MM.1S (cell line): ENCODE data around the gene IRAK2.

Experiments used
- DNase-seq: peaks from one replicate; pipeline ENCODE4 v3.0.0-alpha.2; 2015
- H2AFZ ChIP-seq: fragments of 300-600 bp; sonication (generic); 2 replicates; pipeline ENCODE4 v1.6.0; 2016; ENCODE audit warnings: antibody characterized with exemption, low read length
- H3F3A ChIP-seq: fragments of 300-600 bp; sonication (generic); 2 replicates; pipeline ENCODE4 v1.6.1; 2016; ENCODE audit warnings: mild to moderate bottlenecking, antibody characterized with exemption, low read length, moderate library complexity, mixed read lengths; ENCODE audit not compliant: insufficient read depth
- H3K27ac ChIP-seq: fragments of 300-600 bp; sonication (generic); 2 replicates; pipeline ENCODE4 v1.5.1; 2016; ENCODE audit warnings: mild to moderate bottlenecking, low read length
- H3K27me3 ChIP-seq: fragments of 300-600 bp; sonication (generic); replicated peaks from 2 replicates; pipeline ENCODE4 v1.6.0; 2016; ENCODE audit warnings: low read length; ENCODE audit not compliant: insufficient read depth
- H3K36me3 ChIP-seq: fragments of 300-600 bp; sonication (generic); replicated peaks from 2 replicates; pipeline ENCODE4 v1.6.1; 2016; ENCODE audit warnings: mild to moderate bottlenecking, low read length, mixed read lengths; ENCODE audit not compliant: insufficient read depth
- H3K4me1 ChIP-seq: fragments of 300-600 bp; sonication (generic); 2 replicates; pipeline ENCODE4 v1.6.1; 2016; ENCODE audit warnings: low read length, mixed read lengths
- H3K4me2 ChIP-seq: fragments of 300-600 bp; sonication (generic); 2 replicates; pipeline ENCODE4 v1.6.0; 2016; ENCODE audit warnings: low read depth, low read length
- H3K4me3 ChIP-seq: fragments of 300-600 bp; sonication (generic); 2 replicates; pipeline ENCODE4 v1.5.1; 2016; ENCODE audit warnings: low read length, mixed read lengths
- H3K79me2 ChIP-seq: fragments of 300-600 bp; sonication (generic); 2 replicates; pipeline ENCODE4 v1.6.1; 2016; ENCODE audit warnings: mixed run types, low read length, mixed read lengths
- H3K9ac ChIP-seq: fragments of 300-600 bp; sonication (generic); 2 replicates; pipeline ENCODE4 v1.6.1; 2016; ENCODE audit warnings: low read length, mixed read lengths
- H3K9me2 ChIP-seq: fragments of 300-600 bp; sonication (generic); replicated peaks from 2 replicates; pipeline ENCODE4 v1.6.1; 2016; ENCODE audit warnings: mild to moderate bottlenecking, low read length, mixed read lengths; ENCODE audit not compliant: insufficient read depth
- H3K9me3 ChIP-seq: fragments of 300-600 bp; sonication (generic); replicated peaks from 2 replicates; pipeline ENCODE4 v1.6.1; 2016; ENCODE audit warnings: mild to moderate bottlenecking, low read length, mixed read lengths; ENCODE audit not compliant: insufficient read depth
- H4K20me1 ChIP-seq: fragments of 300-600 bp; sonication (generic); 2 replicates; pipeline ENCODE4 v1.6.1; 2016; ENCODE audit warnings: mild to moderate bottlenecking, low read length, moderate library complexity, mixed read lengths; ENCODE audit not compliant: insufficient read depth
- EZH2 ChIP-seq: fragments of 300-600 bp; sonication (generic); optimal IDR thresholded peaks from 2 replicates; pipeline ENCODE3; 2017; ENCODE audit warnings: low read depth, mild to moderate bottlenecking, antibody characterized with exemption, low read length, mixed read lengths
- EZH2phosphoT487 ChIP-seq: fragments of 300-600 bp; sonication (generic); IDR thresholded peaks from 2 replicates; pipeline ENCODE4 v1.6.1; 2018; ENCODE audit warnings: antibody characterized with exemption, low read length
- TF ChIP-seq, protein P1 (sequence below): fragments of 300-600 bp; sonication (generic); IDR thresholded peaks from 2 replicates; pipeline ENCODE4 v1.5.1; 2016; ENCODE audit warnings: antibody characterized with exemption, low read length, mixed read lengths

Gene IRAK2

DNA sequence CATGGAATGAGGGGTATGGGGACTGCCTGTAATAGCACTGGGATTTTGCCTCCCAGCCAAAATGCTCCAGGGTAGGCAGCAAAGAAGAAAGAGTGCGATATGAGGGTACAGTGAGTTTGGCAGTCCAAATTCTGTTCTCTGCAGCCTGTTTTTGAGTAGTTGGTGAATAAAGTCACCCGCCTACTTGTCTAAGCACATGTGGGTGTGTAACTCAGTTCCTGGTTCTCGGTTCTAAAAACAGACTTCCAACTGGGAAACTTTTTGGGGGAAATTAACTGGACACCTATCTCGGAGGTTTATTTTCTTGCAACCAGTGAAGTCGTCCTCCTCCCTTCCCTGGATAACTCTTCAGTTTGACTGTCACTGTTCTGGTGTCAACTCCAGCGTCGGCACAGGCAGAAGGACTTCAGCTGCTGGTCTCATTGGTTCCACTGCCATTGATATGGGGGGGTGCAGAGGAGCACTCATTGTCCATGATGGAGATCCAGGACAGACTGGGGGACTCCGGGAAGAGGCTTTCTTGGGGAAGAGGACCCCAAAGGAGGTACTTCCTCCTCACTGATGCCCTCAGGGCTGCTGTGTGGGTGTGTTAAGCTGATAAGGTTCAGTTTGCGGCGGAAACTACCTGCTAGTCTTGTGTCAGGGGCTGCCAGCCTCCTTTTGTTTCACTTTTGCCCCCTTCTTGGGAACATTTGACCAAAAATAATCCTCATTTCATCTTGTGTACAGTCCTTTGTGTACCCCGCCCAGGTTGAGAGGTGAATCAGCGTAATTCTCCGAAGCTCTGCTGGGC is 114.9 kb downstream of the IRAK2 start:
- Histone ChIP-seq H3K9me3 (no peaks in the 10 kb centered on the region), H3K4me3 (no peak overlapping the region), H3F3A (peaks cover under 1% of the 10 kb centered on the region; the same call in 1 of the 2 replicates), H3K4me1 (peaks cover 2% of the 10 kb centered on the region; the same call in 1 of the 2 replicates), H3K9me2 (no peaks in the 10 kb centered on the region), H3K4me2 (no peak overlapping the region), H3K79me2 (peaks cover 27% of the 10 kb centered on the region), H3K36me3 (no peaks in the 10 kb centered on the region; the same call in 1 of the 2 replicates), H3K27me3 (no peaks in the 10 kb centered on the region), H3K9ac (no peak overlapping the region), H2AFZ (no peak overlapping the region), H3K27ac (no peak overlapping the region), H4K20me1 (no peaks in the 10 kb centered on the region)
- DNase-seq, result no peak
- TF ChIP-seq, protein P1, sequence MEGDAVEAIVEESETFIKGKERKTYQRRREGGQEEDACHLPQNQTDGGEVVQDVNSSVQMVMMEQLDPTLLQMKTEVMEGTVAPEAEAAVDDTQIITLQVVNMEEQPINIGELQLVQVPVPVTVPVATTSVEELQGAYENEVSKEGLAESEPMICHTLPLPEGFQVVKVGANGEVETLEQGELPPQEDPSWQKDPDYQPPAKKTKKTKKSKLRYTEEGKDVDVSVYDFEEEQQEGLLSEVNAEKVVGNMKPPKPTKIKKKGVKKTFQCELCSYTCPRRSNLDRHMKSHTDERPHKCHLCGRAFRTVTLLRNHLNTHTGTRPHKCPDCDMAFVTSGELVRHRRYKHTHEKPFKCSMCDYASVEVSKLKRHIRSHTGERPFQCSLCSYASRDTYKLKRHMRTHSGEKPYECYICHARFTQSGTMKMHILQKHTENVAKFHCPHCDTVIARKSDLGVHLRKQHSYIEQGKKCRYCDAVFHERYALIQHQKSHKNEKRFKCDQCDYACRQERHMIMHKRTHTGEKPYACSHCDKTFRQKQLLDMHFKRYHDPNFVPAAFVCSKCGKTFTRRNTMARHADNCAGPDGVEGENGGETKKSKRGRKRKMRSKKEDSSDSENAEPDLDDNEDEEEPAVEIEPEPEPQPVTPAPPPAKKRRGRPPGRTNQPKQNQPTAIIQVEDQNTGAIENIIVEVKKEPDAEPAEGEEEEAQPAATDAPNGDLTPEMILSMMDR, result no peak
- no peak for TF ChIP-seq EZH2
- TF ChIP-seq EZH2phosphoT487, result no peak

DNA sequence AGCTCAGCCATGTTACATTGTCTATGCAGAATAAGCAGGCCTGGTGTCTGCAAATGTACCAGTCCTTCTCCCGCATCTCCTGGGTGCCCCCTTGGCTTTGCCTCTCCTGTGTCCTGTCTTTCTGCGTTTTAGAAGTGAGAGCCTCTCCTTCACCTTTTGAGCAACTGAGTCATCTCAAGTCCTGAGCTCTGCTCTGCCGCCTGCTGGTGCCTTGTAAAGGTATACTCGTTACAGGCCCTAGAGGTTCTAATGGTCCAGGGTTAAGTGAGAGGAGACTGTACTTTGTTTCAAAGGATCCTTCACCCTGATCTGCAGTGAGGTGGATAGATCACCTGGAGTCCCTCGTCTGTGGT is 115.4 kb downstream of the IRAK2 start:
- Histone ChIP-seq H4K20me1 (no peaks in the 10 kb centered on the region), H3K9ac (no peak overlapping the region), H2AFZ (no peak overlapping the region), H3K4me2 (no peak overlapping the region), H3K4me3 (no peak overlapping the region), H3F3A (no peaks in the 10 kb centered on the region), H3K36me3 (no peaks in the 10 kb centered on the region; the same call in 1 of the 2 replicates), H3K27me3 (no peaks in the 10 kb centered on the region), H3K27ac (no peak overlapping the region), H3K9me3 (no peaks in the 10 kb centered on the region), H3K4me1 (no peaks in the 10 kb centered on the region), H3K9me2 (no peaks in the 10 kb centered on the region), H3K79me2 (peaks cover 22% of the 10 kb centered on the region)
- TF ChIP-seq EZH2phosphoT487 (no peak), EZH2 (no peak)
- TF ChIP-seq, protein P1, result no peak
- no peak for DNase-seq

DNA sequence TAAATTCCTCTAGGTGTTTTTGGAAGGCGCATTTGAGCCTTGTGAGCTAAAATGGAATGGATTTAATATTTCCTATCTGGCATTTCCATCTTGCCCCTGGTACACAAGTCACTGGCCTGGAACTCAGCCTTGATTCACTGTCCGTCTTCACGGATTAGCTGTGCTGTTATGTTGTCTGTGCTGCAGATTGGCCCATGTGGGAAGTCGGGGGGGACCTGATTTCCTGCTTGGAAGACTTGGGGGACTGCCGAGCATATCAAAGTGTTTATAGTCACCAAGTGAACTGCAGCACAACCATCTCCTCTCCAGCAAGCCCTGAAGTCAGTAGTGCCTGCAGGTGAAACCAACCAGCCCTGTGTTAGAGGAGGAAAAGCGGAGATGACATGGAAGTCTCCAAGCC is 115.9 kb downstream of the IRAK2 start:
- Histone ChIP-seq H3K9me3 (no peaks in the 10 kb centered on the region), H3K9me2 (no peaks in the 10 kb centered on the region), H3K4me2 (no peak overlapping the region), H3K9ac (no peak overlapping the region), H3K27me3 (no peaks in the 10 kb centered on the region), H2AFZ (no peak overlapping the region), H3K4me1 (no peaks in the 10 kb centered on the region), H3F3A (no peaks in the 10 kb centered on the region), H3K4me3 (no peak overlapping the region), H3K27ac (no peak overlapping the region), H3K79me2 (peaks cover 18% of the 10 kb centered on the region), H4K20me1 (no peaks in the 10 kb centered on the region), H3K36me3 (no peaks in the 10 kb centered on the region; the same call in 1 of the 2 replicates)
- no peak for DNase-seq
- no peak for TF ChIP-seq EZH2

DNA sequence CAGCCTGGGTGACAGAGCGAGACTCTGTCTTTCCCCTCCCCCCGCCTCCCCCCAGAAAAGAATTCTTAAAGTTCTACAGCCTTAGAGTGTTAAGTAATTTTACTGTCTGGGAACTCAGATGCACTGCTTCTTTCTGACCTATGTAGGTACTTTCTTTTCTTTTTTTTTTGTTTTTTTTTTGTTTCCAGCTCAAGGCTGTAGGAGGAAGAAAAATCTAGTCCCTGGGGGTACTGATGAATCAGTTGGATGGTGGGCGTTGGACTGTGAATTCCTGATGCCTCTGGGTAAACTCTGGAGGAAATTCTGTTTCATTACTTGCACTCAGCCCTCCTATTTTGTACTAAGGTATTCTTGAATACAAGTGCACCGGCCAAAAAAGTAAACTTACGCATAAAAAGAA is 117.2 kb downstream of the IRAK2 start:
- peaks cover 4% of the 10 kb centered on the region; the same call in 1 of the 2 replicates for H3K79me2 ChIP-seq
- TF ChIP-seq EZH2phosphoT487 (no peak), EZH2 (no peak)
- TF ChIP-seq, protein P1, result no peak
- no peak overlapping the region for H3K4me2 ChIP-seq
- DNase-seq, result no peak
- no peak overlapping the region for H2AFZ ChIP-seq
- H3K9me3 ChIP-seq, result no peaks in the 10 kb centered on the region
- H3K4me1 ChIP-seq, result no peaks in the 10 kb centered on the region
- H3K9ac ChIP-seq, result no peak overlapping the region
- no peaks in the 10 kb centered on the region for H3F3A ChIP-seq
- no peaks in the 10 kb centered on the region for H3K9me2 ChIP-seq
- H3K27me3 ChIP-seq, result no peaks in the 10 kb centered on the region
- H3K4me3 ChIP-seq, result no peak overlapping the region
- no peak overlapping the region for H3K27ac ChIP-seq
- H4K20me1 ChIP-seq, result no peaks in the 10 kb centered on the region
- no peaks in the 10 kb centered on the region; the same call in 1 of the 2 replicates for H3K36me3 ChIP-seq
